ENCODE data around the gene SH3BP4. TPM values are rescaled to one million over a fixed set of nuclear protein-coding genes. Genes with fewer than 3 reads are reported as not detected.

The SH3BP4 gene
- total and polyA plus RNA-seq, 2 donors: 11.7 to 14.3 TPM

- no peak overlapping the region for H3K27ac ChIP-seq (ENCODE audit: low read depth)
- WGBS: 93% methylated on average over 29 of the region's 29 CpGs
- H3K4me1 ChIP-seq (ENCODE audit: insufficient read depth): no peaks in the 10 kb centered on the region
- no peaks in the 10 kb centered on the region for H3K36me3 ChIP-seq (ENCODE audit: insufficient read depth)
- no peak overlapping the region for H3K4me3 ChIP-seq (ENCODE audit: low read depth, low read length)
- no peak for DNase-seq (ENCODE audit: extremely low spot score)
Measured at GRCh38 chr2:234998404-234999211, 46.8 kb downstream of the SH3BP4 start.

- no peak for DNase-seq (ENCODE audit: extremely low spot score)
- WGBS: 86% methylated on average over 11 of the region's 11 CpGs
- Histone ChIP-seq H3K27ac (ENCODE audit: low read depth) (no peak overlapping the region), H3K4me3 (ENCODE audit: low read depth, low read length) (no peak overlapping the region), H3K4me1 (ENCODE audit: insufficient read depth) (no peaks in the 10 kb centered on the region), H3K36me3 (ENCODE audit: insufficient read depth) (no peaks in the 10 kb centered on the region)
Measured at GRCh38 chr2:234999740-235000425, 48.1 kb downstream of the SH3BP4 start.

- 51% methylated on average over 20 of the region's 20 CpGs for WGBS
- H3K4me3 ChIP-seq (ENCODE audit: low read depth, low read length): no peak overlapping the region
- H3K36me3 ChIP-seq (ENCODE audit: insufficient read depth): no peaks in the 10 kb centered on the region
- H3K4me1 ChIP-seq (ENCODE audit: insufficient read depth): no peaks in the 10 kb centered on the region
- no peak overlapping the region for H3K27ac ChIP-seq (ENCODE audit: low read depth)
- DNase-seq (ENCODE audit: extremely low spot score): no peak
Measured at GRCh38 chr2:235000426-235001236, 48.8 kb downstream of the SH3BP4 start.

GRCh38 chr2:235001237-235002133 lies 49.7 kb downstream of the SH3BP4 start:
- Histone ChIP-seq H3K4me3 (ENCODE audit: low read depth, low read length) (no peak overlapping the region), H3K4me1 (ENCODE audit: insufficient read depth) (no peaks in the 10 kb centered on the region), H3K36me3 (ENCODE audit: insufficient read depth) (no peaks in the 10 kb centered on the region), H3K27ac (ENCODE audit: low read depth) (no peak overlapping the region)
- DNase-seq (ENCODE audit: extremely low spot score): no peak
- WGBS: 66% methylated on average over 25 of the region's 25 CpGs

- no peaks in the 10 kb centered on the region for H3K36me3 ChIP-seq (ENCODE audit: insufficient read depth)
- DNase-seq (ENCODE audit: extremely low spot score): no peak
- WGBS: 92% methylated on average over 16 of the region's 16 CpGs
- H3K4me3 ChIP-seq (ENCODE audit: low read depth, low read length): no peak overlapping the region
- H3K27ac ChIP-seq (ENCODE audit: low read depth): no peak overlapping the region
- H3K4me1 ChIP-seq (ENCODE audit: insufficient read depth): no peaks in the 10 kb centered on the region
Measured at GRCh38 chr2:235002198-235003095, 50.6 kb downstream of the SH3BP4 start.

GRCh38 chr2:235003096-235003775 lies 51.4 kb downstream of the SH3BP4 start:
- H3K36me3 ChIP-seq (ENCODE audit: insufficient read depth): no peaks in the 10 kb centered on the region
- no peak overlapping the region for H3K27ac ChIP-seq (ENCODE audit: low read depth)
- DNase-seq (ENCODE audit: extremely low spot score): no peak
- no peak overlapping the region for H3K4me3 ChIP-seq (ENCODE audit: low read depth, low read length)
- no peaks in the 10 kb centered on the region for H3K4me1 ChIP-seq (ENCODE audit: insufficient read depth)
- 91% methylated on average over 12 of the region's 12 CpGs for WGBS

GRCh38 chr2:235004329-235004903 lies 52.6 kb downstream of the SH3BP4 start:
- Histone ChIP-seq H3K36me3 (ENCODE audit: insufficient read depth) (no peaks in the 10 kb centered on the region), H3K27ac (ENCODE audit: low read depth) (no peak overlapping the region), H3K4me1 (ENCODE audit: insufficient read depth) (no peaks in the 10 kb centered on the region), H3K4me3 (ENCODE audit: low read depth, low read length) (no peak overlapping the region)
- 93% methylated on average over 6 of the region's 6 CpGs for WGBS
- DNase-seq (ENCODE audit: extremely low spot score): no peak

GRCh38 chr2:235005023-235005422 lies 53.2 kb downstream of the SH3BP4 start:
- no peaks in the 10 kb centered on the region for H3K36me3 ChIP-seq (ENCODE audit: insufficient read depth)
- WGBS: 94% methylated on average over 5 of the region's 5 CpGs
- no peaks in the 10 kb centered on the region for H3K4me1 ChIP-seq (ENCODE audit: insufficient read depth)
- no peak for DNase-seq (ENCODE audit: extremely low spot score)
- no peak overlapping the region for H3K27ac ChIP-seq (ENCODE audit: low read depth)
- no peak overlapping the region for H3K4me3 ChIP-seq (ENCODE audit: low read depth, low read length)

- 77% methylated on average over 20 of the region's 20 CpGs for WGBS
- H3K36me3 ChIP-seq (ENCODE audit: insufficient read depth): no peaks in the 10 kb centered on the region
- H3K4me3 ChIP-seq (ENCODE audit: low read depth, low read length): no peak overlapping the region
- no peaks in the 10 kb centered on the region for H3K4me1 ChIP-seq (ENCODE audit: insufficient read depth)
- no peak for DNase-seq (ENCODE audit: extremely low spot score)
- no peak overlapping the region for H3K27ac ChIP-seq (ENCODE audit: low read depth)
Measured at GRCh38 chr2:235005603-235006259, 53.9 kb downstream of the SH3BP4 start.

GRCh38 chr2:235006461-235006860 lies 54.6 kb downstream of the SH3BP4 start:
- Histone ChIP-seq H3K4me1 (ENCODE audit: insufficient read depth) (no peaks in the 10 kb centered on the region), H3K4me3 (ENCODE audit: low read depth, low read length) (no peak overlapping the region), H3K36me3 (ENCODE audit: insufficient read depth) (no peaks in the 10 kb centered on the region), H3K27ac (ENCODE audit: low read depth) (no peak overlapping the region)
- 95% methylated on average over 10 of the region's 10 CpGs for WGBS
- DNase-seq (ENCODE audit: extremely low spot score): no peak

- Histone ChIP-seq H3K4me3 (ENCODE audit: low read depth, low read length) (no peak overlapping the region), H3K36me3 (ENCODE audit: insufficient read depth) (no peaks in the 10 kb centered on the region), H3K4me1 (ENCODE audit: insufficient read depth) (no peaks in the 10 kb centered on the region), H3K27ac (ENCODE audit: low read depth) (no peak overlapping the region)
- 90% methylated on average over 6 of the region's 6 CpGs for WGBS
- no peak for DNase-seq (ENCODE audit: extremely low spot score)
Measured at GRCh38 chr2:235006986-235007385, 55.2 kb downstream of the SH3BP4 start.
